22Rv1 (cell line): ENCODE measurements around the gene MOB2.

ENCODE experiments used
- H3K27ac ChIP-seq: fragments of 450-650 bp; 2 replicates; pipeline ENCODE4 v1.5.1; 2017
- CTCF ChIP-seq: fragments of 450-650 bp; IDR thresholded peaks from 2 replicates; pipeline ENCODE4 v1.5.1; 2017; ENCODE audit warnings: mild to moderate bottlenecking
- ZFX ChIP-seq: fragments of 450-650 bp; IDR thresholded peaks from 2 replicates; pipeline ENCODE4 v1.6.1; 2017; ENCODE audit warnings: antibody characterized with exemption, borderline replicate concordance

The MOB2 gene

GRCh38 chr11:1488575-1489180 is 2.1 kb upstream of the MOB2 start:
- no peak for TF ChIP-seq ZFX
- no peak for TF ChIP-seq CTCF
- no peak overlapping the region for H3K27ac ChIP-seq

GRCh38 chr11:1487851-1488574 is 1.4 kb upstream of the MOB2 start:
- no peak overlapping the region for H3K27ac ChIP-seq
- TF ChIP-seq ZFX (no peak), CTCF (no peak)

GRCh38 chr11:1487091-1487850 is 692 bp upstream of the MOB2 start:
- H3K27ac ChIP-seq, result no peak overlapping the region
- no peak for TF ChIP-seq ZFX

- no peak overlapping the region for H3K27ac ChIP-seq
- TF ChIP-seq CTCF, result no peak
- TF ChIP-seq ZFX, result no peak
These were observed 1.1 kb downstream of the MOB2 start for GRCh38 chr11:1485504-1485885.

- H3K27ac ChIP-seq, result no peak overlapping the region
These were observed 1.7 kb downstream of the MOB2 start for GRCh38 chr11:1484695-1485503.

GRCh38 chr11:1484061-1484671 is 2.4 kb downstream of the MOB2 start:
- H3K27ac ChIP-seq, result no peak overlapping the region
- TF ChIP-seq ZFX, result no peak
- no peak for TF ChIP-seq CTCF

More at GRCh38 chr11:1484695-1485503, 1.7 kb downstream of the MOB2 start:
- TF ChIP-seq CTCF (no peak), ZFX (no peak)

- no peak overlapping the region for H3K27ac ChIP-seq
- TF ChIP-seq ZFX (no peak), CTCF (no peak)
These were observed 3.1 kb downstream of the MOB2 start for GRCh38 chr11:1483445-1483961.
